H1 (cell line): ENCODE measurements around the gene DNAH1. TPM values are rescaled to one million over a fixed set of nuclear protein-coding genes. Genes with fewer than 3 reads are reported as not detected.

ENCODE experiments used
- CTCF ChIA-PET: fragments of 300-600 bp; sonication (Branson Sonifier 250); formaldehyde crosslinking; loops from one replicate; lab custom pipeline; 2021; ENCODE audit not compliant: partially characterized antibody; lab: Charles Lee
- POLR2A ChIA-PET: fragments of 300-600 bp; sonication (Branson Sonifier 250); formaldehyde crosslinking; loops from one replicate; lab custom pipeline; 2021; ENCODE audit warnings: inconsistent platforms; ENCODE audit not compliant: partially characterized antibody; lab: Charles Lee
- DNase-seq, 2 experiments: peaks; one replicate each; pipeline versions ENCODE4 v3.0.0 to v3.0.0-alpha.2; 2010 to 2022; ENCODE audit warnings: low spot score in 2 of 2, low read depth in 1 of 2, mixed read lengths in 1 of 2
- FAIRE-seq: peaks from 2 replicates; lab custom pipeline; 2011; peaks lifted over from hg19 to GRCh38; lab: Jason Lieb, UNC
- H2AFZ ChIP-seq: 2 replicates; pipeline ENCODE4 v1.8.1; 2012; ENCODE audit warnings: low read length, inconsistent platforms
- H2AK5ac ChIP-seq: 2 replicates; pipeline ENCODE4 v1.6.1; 2013; ENCODE audit warnings: low read depth, low read length
- H2BK120ac ChIP-seq: replicated peaks from 2 replicates; pipeline ENCODE3; 2013; ENCODE audit warnings: low read depth, low read length, inconsistent platforms
- H2BK12ac ChIP-seq: 2 replicates; pipeline ENCODE4 v1.6.1; 2013; ENCODE audit warnings: low read depth, low read length
- H2BK15ac ChIP-seq: 2 replicates; pipeline ENCODE4 v1.6.1; 2013; ENCODE audit warnings: low read length
- H2BK20ac ChIP-seq: 2 replicates; pipeline ENCODE4 v1.6.1; 2013; ENCODE audit warnings: low read length
- H2BK5ac ChIP-seq: 2 replicates; pipeline ENCODE4 v1.6.1; 2013; ENCODE audit warnings: low read depth, low read length
- H3K14ac ChIP-seq: 2 replicates; pipeline ENCODE4 v1.6.1; 2013; ENCODE audit warnings: inconsistent platforms; ENCODE audit not compliant: insufficient read length
- H3K18ac ChIP-seq: 2 replicates; pipeline ENCODE4 v1.6.1; 2013; ENCODE audit warnings: low read length; ENCODE audit errors: extremely low read depth
- H3K23ac ChIP-seq: 2 replicates; pipeline ENCODE4 v1.6.1; 2013; ENCODE audit warnings: inconsistent platforms; ENCODE audit not compliant: insufficient read length
- H3K23me2 ChIP-seq: 2 replicates; pipeline ENCODE4 v1.6.1; 2013; ENCODE audit warnings: low read depth, low read length
- H3K27ac ChIP-seq: 2 replicates; pipeline ENCODE4 v1.6.1; 2011; ENCODE audit warnings: low read depth, low read length, inconsistent platforms
- H3K27me3 ChIP-seq, 4 experiments: replicated peaks in 1 of 4; 1 replicate in 1 of 4; 2 replicates in 3 of 4; pipeline versions ENCODE4 v1.6.1 to v1.8.1; 2011 to 2013; ENCODE audit warnings: low read length in 3 of 4, mild to moderate bottlenecking in 3 of 4, inconsistent platforms in 2 of 4, mixed read lengths in 2 of 4, moderate library complexity in 1 of 4; ENCODE audit not compliant: control insufficient read depth in 3 of 4, insufficient read depth in 3 of 4; ENCODE audit errors: extremely low read depth in 1 of 4
- H3K36me3 ChIP-seq, 4 experiments: 2 replicates each; pipeline versions ENCODE4 v1.6.1 to v1.8.1; 2011 to 2013; ENCODE audit warnings: mild to moderate bottlenecking in 4 of 4, low read length in 3 of 4, moderate library complexity in 2 of 4, control low read depth in 1 of 4, inconsistent platforms in 1 of 4; ENCODE audit not compliant: insufficient read depth in 4 of 4, control insufficient read depth in 2 of 4
- H3K4ac ChIP-seq: replicated peaks from 2 replicates; pipeline ENCODE3; 2013; ENCODE audit warnings: low read length, low read depth, mixed read lengths, inconsistent platforms; ENCODE audit not compliant: insufficient read length
- H3K4me1 ChIP-seq, 4 experiments: replicated peaks in 1 of 4; 1 replicate in 1 of 4; 2 replicates in 3 of 4; pipeline versions ENCODE4 v1.6.1 to v1.8.1; 2011 to 2013; ENCODE audit warnings: low read length in 3 of 4, inconsistent platforms in 2 of 4, mixed read lengths in 1 of 4; ENCODE audit not compliant: insufficient read depth in 4 of 4, control insufficient read depth in 3 of 4
- H3K4me2 ChIP-seq, 2 experiments: 2 replicates each; pipeline versions ENCODE4 v1.6.1 to v1.8.1; 2011 to 2013; ENCODE audit warnings: low read depth in 2 of 2, low read length in 2 of 2, control low read depth in 1 of 2, inconsistent platforms in 1 of 2, mild to moderate bottlenecking in 1 of 2; ENCODE audit not compliant: insufficient read depth in 1 of 2
- H3K4me3 ChIP-seq, 4 experiments: fragments of 200-600, 300-600 bp in 1 of 4; sonication (generic), shearing (Covaris generic), sonication (Bioruptor Twin) in 1 of 4; 2 replicates each; pipeline versions ENCODE4 v1.5.1 to v1.8.1; 2011 to 2016; ENCODE audit warnings: low read length in 4 of 4, low read depth in 3 of 4, control low read depth in 2 of 4, inconsistent platforms in 2 of 4, mild to moderate bottlenecking in 2 of 4, mixed read lengths in 1 of 4, moderate library complexity in 1 of 4; ENCODE audit not compliant: insufficient read depth in 2 of 4; ENCODE audit errors: extremely low read depth in 1 of 4
- H3K56ac ChIP-seq: replicated peaks from 2 replicates; pipeline ENCODE3; 2013; ENCODE audit warnings: low read depth, mild to moderate bottlenecking, mixed read lengths, low read length, inconsistent platforms; ENCODE audit not compliant: insufficient read length
- H3K79me1 ChIP-seq: 2 replicates; pipeline ENCODE4 v1.6.1; 2013; ENCODE audit warnings: low read depth, low read length, control low read depth
- H3K79me2 ChIP-seq, 2 experiments: 2 replicates each; pipeline versions ENCODE4 v1.6.1 to v1.8.1; 2012 to 2013; ENCODE audit warnings: low read length in 2 of 2, mild to moderate bottlenecking in 2 of 2, inconsistent platforms in 1 of 2; ENCODE audit not compliant: insufficient read depth in 2 of 2, control insufficient read depth in 1 of 2
- H3K9ac ChIP-seq, 4 experiments: replicated peaks in 1 of 4; 1 replicate in 1 of 4; 2 replicates in 3 of 4; pipeline versions ENCODE4 v1.6.1 to v1.8.1; 2011 to 2013; ENCODE audit warnings: low read depth in 3 of 4, low read length in 3 of 4, control low read depth in 2 of 4, mild to moderate bottlenecking in 2 of 4, moderate library complexity in 2 of 4, inconsistent platforms in 1 of 4; ENCODE audit errors: extremely low read depth in 1 of 4
- H3K9me3 ChIP-seq, 2 experiments: 2 replicates each; pipeline versions ENCODE4 v1.6.1 to v1.8.1; 2012 to 2013; ENCODE audit warnings: mild to moderate bottlenecking in 2 of 2, moderate library complexity in 2 of 2, control low read depth in 1 of 2, inconsistent platforms in 1 of 2, low read depth in 1 of 2, low read length in 1 of 2, mixed read lengths in 1 of 2; ENCODE audit not compliant: insufficient read depth in 2 of 2
- H4K20me1 ChIP-seq, 2 experiments: replicated peaks in 1 of 2; 2 replicates each; pipeline versions ENCODE3 to v1.8.1; 2011 to 2013; ENCODE audit warnings: inconsistent platforms in 2 of 2, low read length in 2 of 2, mild to moderate bottlenecking in 1 of 2; ENCODE audit not compliant: insufficient read depth in 2 of 2, control insufficient read depth in 1 of 2
- H4K5ac ChIP-seq: 2 replicates; pipeline ENCODE4 v1.6.1; 2013; ENCODE audit warnings: low read length, low read depth, mixed read lengths, inconsistent platforms; ENCODE audit not compliant: insufficient read length
- H4K8ac ChIP-seq: 2 replicates; pipeline ENCODE4 v1.8.0; 2013; ENCODE audit warnings: mild to moderate bottlenecking, moderate library complexity, low read length, inconsistent platforms; ENCODE audit not compliant: insufficient read depth; ENCODE audit errors: extremely low read depth
- H4K91ac ChIP-seq: replicated peaks from 2 replicates; pipeline ENCODE3; 2013; ENCODE audit warnings: low read length, mixed read lengths, inconsistent platforms; ENCODE audit not compliant: insufficient read length
- SIRT6 ChIP-seq: IDR thresholded peaks from one replicate; pipeline ENCODE4 v1.7.1; 2012; ENCODE audit warnings: low read length, inconsistent platforms
- TAF1 ChIP-seq: IDR thresholded peaks from 2 replicates; pipeline ENCODE4 v1.6.1; 2011; ENCODE audit warnings: mild to moderate bottlenecking, low read depth, low read length
- WGBS, 2 experiments: shearing (Covaris generic) in 1 of 2; methylation state at CpG; one replicate each; pipeline versions ENCODE4 v1.1.6 to v1.1.7; 2013 to 2015; ENCODE audit warnings: low lambda C conversion rate in 2 of 2, mixed read lengths in 2 of 2, inconsistent platforms in 1 of 2, low coverage in 1 of 2, missing lambda C conversion rate in 1 of 2; ENCODE audit not compliant: insufficient replicate concordance in 2 of 2, insufficient coverage in 1 of 2, insufficient read length in 1 of 2; ENCODE audit errors: extremely low coverage in 1 of 2, missing lambda C conversion rate in 1 of 2; 5-methylcytosine and 5-hydroxymethylcytosine counted together
- polyA plus RNA-seq, 7 experiments: library from polyadenylated mRNA; depleted of rRNA in 3 of 7; stranded (reverse) in 5 of 7; unstranded in 2 of 7; fragments of >200 nt in 5 of 7; fragments of 200-250 nt in 2 of 7; gene quantifications; 1 replicate in 5 of 7; 2 replicates in 1 of 7; 4 replicates in 1 of 7; pipeline versions ENCODE4 v1.2.1 to v1.2.3, GENCODE V29; 2011 to 2013; ENCODE audit warnings: missing spikeins in 2 of 7, mixed read lengths in 2 of 7
- total RNA-seq: library from RNA; stranded (reverse); fragmentation: NEBNext Ultra II Directional; extraction: Animal tissue kit (Norgen Biotek cat#: 25700); gene quantifications from 2 replicates; pipeline ENCODE4 v1.2.1, GENCODE V29; 2021

Gene DNAH1
- total and polyA plus RNA-seq, 2 of the 8 experiments (the other 6 are each of a cell fraction or from before 2014, with no cell fraction given), result 1.0 to 1.5 TPM

GRCh38 chr3:52398670-52399081 is 82.6 kb downstream of the DNAH1 start:
- FAIRE-seq, result no peak
- CTCF ChIA-PET, result interaction anchor here (1.0 to 11.1 kb wide), 8 partner anchors 9 to 167 kb away, joined by 3 to 150 read pairs (median 4); partner anchors contain the start of gene SEMA3G
- TF ChIP-seq SIRT6 (no peak), TAF1 (no peak)

More at GRCh38 chr3:52398670-52399081, 82.6 kb downstream of the DNAH1 start:
- no peak overlapping the region for H3K56ac ChIP-seq
- WGBS, 2 experiments, result 87% methylated on average over 5 of the region's 5 CpGs; no CpG with 5 or more reads in 1 of the 2 experiments
- no peak overlapping the region for H4K91ac ChIP-seq
- H2BK120ac ChIP-seq, result no peak overlapping the region
- H3K23ac ChIP-seq, result no peak overlapping the region
- H3K79me2 ChIP-seq, result no peaks in the 10 kb centered on the region
- no peak overlapping the region for H3K18ac ChIP-seq
- no peak overlapping the region for H3K4me2 ChIP-seq
- H4K8ac ChIP-seq, result no peak overlapping the region
- H3K27me3 ChIP-seq, result no peaks in the 10 kb centered on the region
- H2BK12ac ChIP-seq, result no peak overlapping the region
- no peak overlapping the region for H3K14ac ChIP-seq
- POLR2A ChIA-PET, result interaction anchor here (0.7 to 4.3 kb wide), 9 partner anchors 8 to 404 kb away, joined by 3 to 26 read pairs (median 3); partner anchors contain the start of gene WDR82
- no peaks in the 10 kb centered on the region for H3K4me1 ChIP-seq
- H4K5ac ChIP-seq, result no peak overlapping the region
- no peak overlapping the region for H3K4me3 ChIP-seq
- H3K23me2 ChIP-seq, result no peaks in the 10 kb centered on the region
- H2AFZ ChIP-seq, result no peak overlapping the region
- DNase-seq, result no peak
- H4K20me1 ChIP-seq, result peaks cover 3 to 14% of the 10 kb centered on the region in 2 experiments
- H2BK5ac ChIP-seq, result no peak overlapping the region
- no peak overlapping the region for H3K27ac ChIP-seq
- no peak overlapping the region for H3K9ac ChIP-seq
- H3K4ac ChIP-seq, result no peak overlapping the region
- no peaks in the 10 kb centered on the region for H3K9me3 ChIP-seq
- H3K79me1 ChIP-seq, result no peaks in the 10 kb centered on the region
- H2AK5ac ChIP-seq, result no peak overlapping the region
- H2BK15ac ChIP-seq, result no peak overlapping the region
- H2BK20ac ChIP-seq, result no peak overlapping the region
- H3K36me3 ChIP-seq, result peaks cover 13 to 23% (median 17%) of the 10 kb centered on the region in 4 experiments; a peak in 7 of 8 replicates
